UCSD-AML1 (cell line): ENCODE data around the gene CMYA5.
A peak's percentile ranks its signal among the peaks of the same experiment; 100 is the strongest.
"Not testable (repeated sequence)": the region's sequence is repeated elsewhere in the genome, so short reads cannot be mapped to it uniquely, and the experiment has no call there.

Experiments used
- DNase-seq: peaks from one replicate; lab custom pipeline; 2025; ENCODE audit not compliant: unreplicated experiment; lab: John Stamatoyannopoulos, UW

CMYA5 gene

GRCh38 chr5:79746642-79747569 is 57.3 kb downstream of the CMYA5 start:
- no peak for DNase-seq

- DNase-seq = no peak
Observed at GRCh38 chr5:79750611-79751510, 61.2 kb downstream of the CMYA5 start.

GRCh38 chr5:79753092-79753491 is 63.5 kb downstream of the CMYA5 start:
- no peak for DNase-seq

- DNase-seq = no peak
Observed at GRCh38 chr5:79753877-79754645, 64.4 kb downstream of the CMYA5 start.

- no peak for DNase-seq
Observed at GRCh38 chr5:79754865-79755555, 65.4 kb downstream of the CMYA5 start.

- peak; percentile 22 for DNase-seq
Observed at GRCh38 chr5:79756076-79756475, 66.4 kb downstream of the CMYA5 start.

GRCh38 chr5:79759436-79759835 is 69.8 kb downstream of the CMYA5 start:
- no peak for DNase-seq

- no peak for DNase-seq
Observed at GRCh38 chr5:79759848-79760247, 70.2 kb downstream of the CMYA5 start.

GRCh38 chr5:79762929-79763328 is 73.3 kb downstream of the CMYA5 start:
- DNase-seq = no peak

GRCh38 chr5:79764147-79764546 is 74.5 kb downstream of the CMYA5 start:
- DNase-seq = not testable (repeated sequence)

GRCh38 chr5:79771387-79771786 is 81.8 kb downstream of the CMYA5 start:
- DNase-seq = no peak

GRCh38 chr5:79772651-79773050 is 83.0 kb downstream of the CMYA5 start:
- DNase-seq = no peak

GRCh38 chr5:79773612-79774011 is 84.0 kb downstream of the CMYA5 start:
- DNase-seq = no peak

GRCh38 chr5:79774171-79774854 is 84.7 kb downstream of the CMYA5 start:
- DNase-seq = no peak

- no peak for DNase-seq
Observed at GRCh38 chr5:79774855-79775237, 85.2 kb downstream of the CMYA5 start.

GRCh38 chr5:79784741-79785140 is 95.1 kb downstream of the CMYA5 start:
- not testable (repeated sequence) for DNase-seq

- DNase-seq = no peak
Observed at GRCh38 chr5:79785983-79786382, 96.3 kb downstream of the CMYA5 start.

GRCh38 chr5:79787448-79787847 is 97.8 kb downstream of the CMYA5 start:
- DNase-seq = no peak

- DNase-seq = no peak
Observed at GRCh38 chr5:79791843-79792242, 102.2 kb downstream of the CMYA5 start.

GRCh38 chr5:79792463-79792862 is 102.8 kb downstream of the CMYA5 start:
- no peak for DNase-seq
